SK-N-SH treated with all-trans-retinoic acid at 6 μM for 48 hours (cell line): ENCODE results near the gene CDYL.
A peak's percentile ranks its signal among the peaks of the same experiment; 100 is the strongest.

Source experiments
- ATAC-seq: fragments of 200-7000 bp; cut with Tn5 transposase; 3 replicates; pipeline ENCODE4 v1.9.1; 2020; ENCODE audit warnings: mild to moderate bottlenecking, moderate library complexity
- ARNTL ChIP-seq: fragments of 450-650 bp; formaldehyde crosslinking; IDR thresholded peaks from 2 replicates; pipeline ENCODE4 v1.5.0; 2020; ENCODE audit warnings: low read depth, mild to moderate bottlenecking, moderate library complexity, borderline replicate concordance
- BACH2 ChIP-seq: fragments of 250-450 bp; sonication (Bioruptor Pico); IDR thresholded peaks from 2 replicates; pipeline ENCODE4 v1.9.0; 2021; ENCODE audit warnings: mild to moderate bottlenecking, borderline replicate concordance
- CSDC2 ChIP-seq: fragments of 250-450 bp; sonication (Bioruptor Pico); IDR thresholded peaks from 2 replicates; pipeline ENCODE4 v1.5.0; 2020; ENCODE audit warnings: mild to moderate bottlenecking, moderate library complexity
- ESRRG ChIP-seq: fragments of 250-450 bp; sonication (Bioruptor Pico); IDR thresholded peaks from 2 replicates; pipeline ENCODE4 v1.6.1; 2021; ENCODE audit warnings: mild to moderate bottlenecking
- ISL1 ChIP-seq: fragments of 250-450 bp; sonication (Bioruptor Pico); IDR thresholded peaks from 2 replicates; pipeline ENCODE4 v2.1.2; 2022; ENCODE audit warnings: mild to moderate bottlenecking, moderate library complexity
- OSR1 ChIP-seq: fragments of 250-450 bp; sonication (Bioruptor Pico); IDR thresholded peaks from 2 replicates; pipeline ENCODE4 v1.8.0; 2022; ENCODE audit warnings: moderate library complexity, mild to moderate bottlenecking, inconsistent platforms
- PPARA ChIP-seq: fragments of 250-450 bp; sonication (Bioruptor Pico); IDR thresholded peaks from 2 replicates; pipeline ENCODE4 v1.5.0; 2020; ENCODE audit warnings: mild to moderate bottlenecking, borderline replicate concordance
- RARB ChIP-seq: fragments of 250-450 bp; sonication (Bioruptor Pico); IDR thresholded peaks from 2 replicates; pipeline ENCODE4 v1.8.0; 2021; ENCODE audit warnings: mild to moderate bottlenecking, moderate library complexity
- SNAI2 ChIP-seq: fragments of 250-450 bp; sonication (Bioruptor Pico); IDR thresholded peaks from 2 replicates; pipeline ENCODE4 v1.5.0; 2020; ENCODE audit warnings: mild to moderate bottlenecking, moderate library complexity
- TCF4 ChIP-seq: fragments of 250-450 bp; sonication (Bioruptor Pico); IDR thresholded peaks from 2 replicates; pipeline ENCODE4 v1.8.0; 2021; ENCODE audit warnings: mild to moderate bottlenecking, moderate library complexity, borderline replicate concordance
- TOX ChIP-seq: fragments of 250-450 bp; sonication (Bioruptor Pico); IDR thresholded peaks from 2 replicates; pipeline ENCODE4 v1.8.0; 2021; ENCODE audit warnings: mild to moderate bottlenecking, moderate library complexity, borderline replicate concordance
- ZC3H10 ChIP-seq: fragments of 250-450 bp; sonication (Bioruptor Pico); IDR thresholded peaks from 2 replicates; pipeline ENCODE4 v1.5.1; 2021; ENCODE audit warnings: mild to moderate bottlenecking, moderate library complexity
- ZFP3 ChIP-seq: fragments of 250-450 bp; sonication (Bioruptor Pico); IDR thresholded peaks from 2 replicates; pipeline ENCODE4 v1.5.0; 2020; ENCODE audit warnings: mild to moderate bottlenecking, moderate library complexity
- ZFP30 ChIP-seq: fragments of 450-650 bp; formaldehyde crosslinking; IDR thresholded peaks from 2 replicates; pipeline ENCODE4 v1.5.0; 2022; ENCODE audit warnings: mild to moderate bottlenecking, moderate library complexity
- ZNF70 ChIP-seq: fragments of 450-650 bp; formaldehyde crosslinking; IDR thresholded peaks from 2 replicates; pipeline ENCODE4 v1.5.0; 2020; ENCODE audit warnings: mild to moderate bottlenecking, moderate library complexity
- ZNF8 ChIP-seq: fragments of 450-650 bp; formaldehyde crosslinking; IDR thresholded peaks from 2 replicates; pipeline ENCODE4 v1.5.0; 2020; ENCODE audit warnings: mild to moderate bottlenecking, moderate library complexity
- TF ChIP-seq, protein P1 (sequence below): fragments of 250-450 bp; sonication (Bioruptor Pico); IDR thresholded peaks from 2 replicates; pipeline ENCODE4 v1.5.1; 2021; ENCODE audit warnings: mild to moderate bottlenecking, moderate library complexity
- TF ChIP-seq, protein P2 (sequence below): fragments of 250-450 bp; sonication (Bioruptor Pico); IDR thresholded peaks from 2 replicates; pipeline ENCODE4 v1.5.0; 2020; ENCODE audit warnings: mild to moderate bottlenecking, moderate library complexity
- TF ChIP-seq, protein P3 (sequence below): fragments of 250-450 bp; sonication (Bioruptor Pico); IDR thresholded peaks from 2 replicates; pipeline ENCODE4 v1.8.0; 2020; ENCODE audit warnings: mild to moderate bottlenecking, moderate library complexity, borderline replicate concordance
- TF ChIP-seq, protein P4 (sequence below): fragments of 250-450 bp; sonication (Bioruptor Pico); IDR thresholded peaks from 2 replicates; pipeline ENCODE4 v1.5.1; 2020; ENCODE audit warnings: low read depth, mild to moderate bottlenecking, moderate library complexity

Gene CDYL

DNA sequence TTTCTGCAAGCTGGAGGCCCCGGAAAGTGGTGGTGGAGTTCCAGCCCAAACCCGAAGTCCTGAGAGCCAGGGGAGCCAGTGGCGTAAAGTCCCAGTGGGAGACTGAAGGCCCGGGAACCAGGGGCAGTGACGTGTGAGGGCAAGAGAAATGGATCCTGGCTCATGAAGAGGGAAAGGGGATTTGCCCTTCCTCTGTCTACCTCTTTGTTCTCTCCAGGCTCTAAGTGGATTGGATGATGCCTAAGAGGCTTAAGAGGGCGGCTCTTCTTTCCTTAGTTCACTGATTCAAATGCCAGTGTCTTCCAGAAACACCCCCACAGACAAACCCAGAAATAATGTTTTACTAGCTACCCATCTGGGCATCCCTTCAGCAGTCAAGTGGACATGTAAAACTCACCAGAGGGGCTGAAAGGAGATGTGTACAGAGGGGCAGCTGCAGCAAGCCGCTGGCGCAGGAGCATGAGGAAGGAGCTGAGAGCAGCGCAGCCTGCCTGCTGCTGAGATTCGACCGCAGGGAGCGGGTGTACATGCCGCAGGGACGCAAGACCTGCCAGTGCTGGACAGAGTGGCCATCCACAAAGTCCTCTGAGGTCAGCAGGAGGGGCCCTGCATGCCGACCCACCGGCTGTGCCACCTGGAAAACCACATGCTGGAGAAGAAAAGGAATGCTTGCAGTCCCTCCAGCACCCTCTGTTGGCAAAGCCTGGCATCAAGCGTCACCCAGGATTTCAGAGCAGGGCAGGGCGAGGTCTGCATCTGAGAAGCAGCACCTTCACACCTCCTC, 29.5 kb downstream of the CDYL start:
- peak; percentile 91 for ATAC-seq
- no peak for TF ChIP-seq RARB (CRISPR knock-in tag)
- TF ChIP-seq BACH2 (CRISPR knock-in tag), result no peak
- no peak for TF ChIP-seq ARNTL (CRISPR knock-in tag)
- no peak for TF ChIP-seq SNAI2 (CRISPR knock-in tag)
- TF ChIP-seq ZC3H10, result no peak
- no peak for TF ChIP-seq ZNF8 (CRISPR knock-in tag)
- TF ChIP-seq ZNF70 (CRISPR knock-in tag), result no peak
- TF ChIP-seq PPARA (CRISPR knock-in tag), result no peak
- TF ChIP-seq ZFP3 (CRISPR knock-in tag), result no peak
- no peak for TF ChIP-seq ZFP30 (CRISPR knock-in tag)
- TF ChIP-seq, protein P1, sequence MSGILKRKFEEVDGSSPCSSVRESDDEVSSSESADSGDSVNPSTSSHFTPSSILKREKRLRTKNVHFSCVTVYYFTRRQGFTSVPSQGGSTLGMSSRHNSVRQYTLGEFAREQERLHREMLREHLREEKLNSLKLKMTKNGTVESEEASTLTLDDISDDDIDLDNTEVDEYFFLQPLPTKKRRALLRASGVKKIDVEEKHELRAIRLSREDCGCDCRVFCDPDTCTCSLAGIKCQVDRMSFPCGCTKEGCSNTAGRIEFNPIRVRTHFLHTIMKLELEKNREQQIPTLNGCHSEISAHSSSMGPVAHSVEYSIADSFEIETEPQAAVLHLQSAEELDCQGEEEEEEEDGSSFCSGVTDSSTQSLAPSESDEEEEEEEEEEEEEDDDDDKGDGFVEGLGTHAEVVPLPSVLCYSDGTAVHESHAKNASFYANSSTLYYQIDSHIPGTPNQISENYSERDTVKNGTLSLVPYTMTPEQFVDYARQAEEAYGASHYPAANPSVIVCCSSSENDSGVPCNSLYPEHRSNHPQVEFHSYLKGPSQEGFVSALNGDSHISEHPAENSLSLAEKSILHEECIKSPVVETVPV, result no peak
- no peak for TF ChIP-seq TOX (CRISPR knock-in tag)
- no peak for TF ChIP-seq TCF4 (CRISPR knock-in tag)
- no peak for TF ChIP-seq CSDC2 (CRISPR knock-in tag)
- no peak for TF ChIP-seq ESRRG (CRISPR knock-in tag)

DNA sequence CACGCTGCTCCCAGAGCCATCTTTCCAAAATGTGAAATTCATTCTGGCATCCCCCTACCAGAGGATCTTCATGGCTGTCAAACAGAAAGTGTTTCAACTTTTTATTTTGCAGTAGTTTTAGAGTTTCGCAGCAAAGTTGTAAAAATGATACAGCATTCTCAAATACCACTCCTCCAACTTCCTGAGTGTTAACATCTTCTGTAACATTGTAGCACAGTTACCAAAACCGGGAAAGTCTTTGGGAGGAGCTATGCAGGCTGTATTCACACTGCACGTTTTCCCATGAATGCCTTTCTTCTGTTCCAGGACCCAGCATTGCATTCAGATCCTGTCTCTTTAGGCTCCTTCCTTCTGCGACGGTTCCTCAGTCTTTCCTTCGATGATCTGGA, 30.1 kb downstream of the CDYL start:
- TF ChIP-seq ZFP3 (CRISPR knock-in tag), result no peak
- TF ChIP-seq ISL1 (CRISPR knock-in tag), result no peak
- TF ChIP-seq ZFP30 (CRISPR knock-in tag), result no peak
- TF ChIP-seq, protein P2, sequence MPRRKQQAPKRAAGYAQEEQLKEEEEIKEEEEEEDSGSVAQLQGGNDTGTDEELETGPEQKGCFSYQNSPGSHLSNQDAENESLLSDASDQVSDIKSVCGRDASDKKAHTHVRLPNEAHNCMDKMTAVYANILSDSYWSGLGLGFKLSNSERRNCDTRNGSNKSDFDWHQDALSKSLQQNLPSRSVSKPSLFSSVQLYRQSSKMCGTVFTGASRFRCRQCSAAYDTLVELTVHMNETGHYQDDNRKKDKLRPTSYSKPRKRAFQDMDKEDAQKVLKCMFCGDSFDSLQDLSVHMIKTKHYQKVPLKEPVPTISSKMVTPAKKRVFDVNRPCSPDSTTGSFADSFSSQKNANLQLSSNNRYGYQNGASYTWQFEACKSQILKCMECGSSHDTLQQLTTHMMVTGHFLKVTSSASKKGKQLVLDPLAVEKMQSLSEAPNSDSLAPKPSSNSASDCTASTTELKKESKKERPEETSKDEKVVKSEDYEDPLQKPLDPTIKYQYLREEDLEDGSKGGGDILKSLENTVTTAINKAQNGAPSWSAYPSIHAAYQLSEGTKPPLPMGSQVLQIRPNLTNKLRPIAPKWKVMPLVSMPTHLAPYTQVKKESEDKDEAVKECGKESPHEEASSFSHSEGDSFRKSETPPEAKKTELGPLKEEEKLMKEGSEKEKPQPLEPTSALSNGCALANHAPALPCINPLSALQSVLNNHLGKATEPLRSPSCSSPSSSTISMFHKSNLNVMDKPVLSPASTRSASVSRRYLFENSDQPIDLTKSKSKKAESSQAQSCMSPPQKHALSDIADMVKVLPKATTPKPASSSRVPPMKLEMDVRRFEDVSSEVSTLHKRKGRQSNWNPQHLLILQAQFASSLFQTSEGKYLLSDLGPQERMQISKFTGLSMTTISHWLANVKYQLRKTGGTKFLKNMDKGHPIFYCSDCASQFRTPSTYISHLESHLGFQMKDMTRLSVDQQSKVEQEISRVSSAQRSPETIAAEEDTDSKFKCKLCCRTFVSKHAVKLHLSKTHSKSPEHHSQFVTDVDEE (CRISPR knock-in tag), result no peak
- TF ChIP-seq, protein P3, sequence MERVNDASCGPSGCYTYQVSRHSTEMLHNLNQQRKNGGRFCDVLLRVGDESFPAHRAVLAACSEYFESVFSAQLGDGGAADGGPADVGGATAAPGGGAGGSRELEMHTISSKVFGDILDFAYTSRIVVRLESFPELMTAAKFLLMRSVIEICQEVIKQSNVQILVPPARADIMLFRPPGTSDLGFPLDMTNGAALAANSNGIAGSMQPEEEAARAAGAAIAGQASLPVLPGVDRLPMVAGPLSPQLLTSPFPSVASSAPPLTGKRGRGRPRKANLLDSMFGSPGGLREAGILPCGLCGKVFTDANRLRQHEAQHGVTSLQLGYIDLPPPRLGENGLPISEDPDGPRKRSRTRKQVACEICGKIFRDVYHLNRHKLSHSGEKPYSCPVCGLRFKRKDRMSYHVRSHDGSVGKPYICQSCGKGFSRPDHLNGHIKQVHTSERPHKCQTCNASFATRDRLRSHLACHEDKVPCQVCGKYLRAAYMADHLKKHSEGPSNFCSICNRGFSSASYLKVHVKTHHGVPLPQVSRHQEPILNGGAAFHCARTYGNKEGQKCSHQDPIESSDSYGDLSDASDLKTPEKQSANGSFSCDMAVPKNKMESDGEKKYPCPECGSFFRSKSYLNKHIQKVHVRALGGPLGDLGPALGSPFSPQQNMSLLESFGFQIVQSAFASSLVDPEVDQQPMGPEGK (CRISPR knock-in tag), result no peak
- no peak for TF ChIP-seq TCF4 (CRISPR knock-in tag)
- ATAC-seq, result no peak

DNA sequence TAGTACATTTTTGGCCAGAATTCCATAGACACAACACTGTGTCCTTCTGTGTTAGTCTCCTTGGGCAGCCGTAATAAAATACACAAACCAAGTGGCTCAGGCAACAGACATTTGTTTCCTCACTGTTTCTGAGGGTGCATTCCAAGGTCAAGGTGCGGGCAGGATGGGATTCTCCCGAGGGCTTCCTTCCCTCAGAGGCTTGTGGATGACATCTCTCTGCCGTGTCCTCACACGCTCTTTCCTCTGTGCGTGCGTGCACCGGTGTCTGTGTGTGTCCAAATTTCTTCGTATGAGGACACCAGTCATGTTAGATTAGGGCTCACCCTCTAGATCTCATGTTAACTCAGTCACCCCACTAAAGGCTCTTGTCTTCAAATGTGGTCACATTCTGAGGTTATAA, 30.6 kb downstream of the CDYL start:
- TF ChIP-seq, protein P2 (CRISPR knock-in tag), result no peak
- no peak for TF ChIP-seq OSR1 (CRISPR knock-in tag)
- TF ChIP-seq, protein P3 (CRISPR knock-in tag), result no peak
- no peak for TF ChIP-seq ARNTL (CRISPR knock-in tag)
- TF ChIP-seq, protein P4, sequence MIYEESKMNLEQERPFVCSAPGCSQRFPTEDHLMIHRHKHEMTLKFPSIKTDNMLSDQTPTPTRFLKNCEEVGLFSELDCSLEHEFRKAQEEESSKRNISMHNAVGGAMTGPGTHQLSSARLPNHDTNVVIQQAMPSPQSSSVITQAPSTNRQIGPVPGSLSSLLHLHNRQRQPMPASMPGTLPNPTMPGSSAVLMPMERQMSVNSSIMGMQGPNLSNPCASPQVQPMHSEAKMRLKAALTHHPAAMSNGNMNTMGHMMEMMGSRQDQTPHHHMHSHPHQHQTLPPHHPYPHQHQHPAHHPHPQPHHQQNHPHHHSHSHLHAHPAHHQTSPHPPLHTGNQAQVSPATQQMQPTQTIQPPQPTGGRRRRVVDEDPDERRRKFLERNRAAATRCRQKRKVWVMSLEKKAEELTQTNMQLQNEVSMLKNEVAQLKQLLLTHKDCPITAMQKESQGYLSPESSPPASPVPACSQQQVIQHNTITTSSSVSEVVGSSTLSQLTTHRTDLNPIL (CRISPR knock-in tag), result no peak
- TF ChIP-seq TCF4 (CRISPR knock-in tag), result no peak
- ATAC-seq, result no peak
